HG03432 (cell line): ENCODE measurements around the gene FTO.
A peak's percentile ranks its signal among the peaks of the same experiment; 100 is the strongest.

ENCODE experiments used
- ATAC-seq: cut with Tn5 transposase; IDR thresholded peaks from one replicate; pipeline ENCODE4 v1.9.1; 2021; ENCODE audit warnings: mild to moderate bottlenecking, moderate library complexity; ENCODE audit not compliant: unreplicated experiment

The FTO gene

DNA sequence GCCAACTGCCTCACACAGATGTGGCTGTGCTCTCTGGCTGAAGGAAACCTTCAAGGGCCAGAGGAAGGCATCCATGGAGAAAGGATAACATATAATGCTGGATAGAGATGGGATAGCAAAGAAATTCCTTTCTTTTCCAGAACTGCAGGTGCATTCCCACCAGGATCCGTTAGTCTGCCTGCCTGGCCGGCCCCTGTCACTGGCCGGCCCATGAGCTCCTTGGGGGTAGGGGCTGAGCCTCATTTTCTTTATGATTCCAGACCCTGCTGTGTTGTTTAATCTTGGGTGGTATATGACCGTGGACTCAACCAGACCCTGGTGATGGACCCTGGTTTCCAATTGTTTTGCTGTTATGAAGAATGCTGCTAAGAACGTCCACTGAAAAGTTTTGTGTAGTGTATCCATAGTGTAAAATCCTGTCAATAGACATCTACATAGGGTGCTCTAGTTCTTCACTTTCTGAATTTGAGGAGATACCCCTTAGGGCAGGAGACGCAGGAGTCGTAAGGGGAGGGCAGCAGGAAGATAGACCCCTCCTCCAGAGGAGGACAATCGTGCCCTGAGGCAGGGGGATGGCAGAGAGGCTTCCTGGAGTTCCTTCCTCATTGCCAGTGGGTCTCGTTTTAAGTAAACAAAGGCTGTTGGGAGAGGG, 489.2 kb downstream of the FTO start:
- ATAC-seq = no peak

DNA sequence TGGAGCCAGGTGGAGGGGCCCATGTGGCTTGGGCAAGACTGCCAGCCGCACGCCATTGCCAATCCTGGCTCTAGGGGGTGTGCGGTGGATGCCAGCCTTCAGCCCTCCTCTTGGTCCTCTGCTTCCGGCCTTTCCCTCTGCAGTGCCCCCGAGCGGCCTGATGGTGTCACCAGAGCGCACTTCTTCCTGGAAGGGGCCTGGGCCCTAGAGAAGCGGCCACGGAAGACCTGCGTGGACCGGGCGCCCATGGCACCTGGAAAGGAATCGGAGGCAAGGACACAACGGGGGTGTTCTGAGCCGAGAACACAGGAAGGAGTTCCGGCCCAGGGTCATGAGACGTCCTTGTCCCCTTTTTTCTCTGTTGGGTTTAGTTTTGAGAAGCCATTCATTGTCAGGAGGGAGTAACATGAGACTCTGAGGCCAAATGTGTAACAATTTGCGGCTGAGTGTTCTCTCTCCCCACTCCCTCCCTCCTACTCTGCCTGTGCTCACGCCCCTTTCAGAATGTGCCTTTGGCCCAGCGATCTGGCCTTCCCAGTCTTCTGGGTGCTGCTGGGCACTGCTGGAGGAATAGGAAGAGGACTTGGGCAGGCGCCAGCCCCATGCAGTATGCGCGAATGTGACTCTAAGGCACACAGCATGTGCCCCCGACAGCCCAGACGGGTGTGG, 489.8 kb downstream of the FTO start:
- ATAC-seq = peak; percentile 98

- ATAC-seq = no peak
Measured at GRCh38 chr16:54194334-54194743, 490.4 kb downstream of the FTO start.

GRCh38 chr16:54197758-54198157, 493.8 kb downstream of the FTO start:
- no peak for ATAC-seq

DNA sequence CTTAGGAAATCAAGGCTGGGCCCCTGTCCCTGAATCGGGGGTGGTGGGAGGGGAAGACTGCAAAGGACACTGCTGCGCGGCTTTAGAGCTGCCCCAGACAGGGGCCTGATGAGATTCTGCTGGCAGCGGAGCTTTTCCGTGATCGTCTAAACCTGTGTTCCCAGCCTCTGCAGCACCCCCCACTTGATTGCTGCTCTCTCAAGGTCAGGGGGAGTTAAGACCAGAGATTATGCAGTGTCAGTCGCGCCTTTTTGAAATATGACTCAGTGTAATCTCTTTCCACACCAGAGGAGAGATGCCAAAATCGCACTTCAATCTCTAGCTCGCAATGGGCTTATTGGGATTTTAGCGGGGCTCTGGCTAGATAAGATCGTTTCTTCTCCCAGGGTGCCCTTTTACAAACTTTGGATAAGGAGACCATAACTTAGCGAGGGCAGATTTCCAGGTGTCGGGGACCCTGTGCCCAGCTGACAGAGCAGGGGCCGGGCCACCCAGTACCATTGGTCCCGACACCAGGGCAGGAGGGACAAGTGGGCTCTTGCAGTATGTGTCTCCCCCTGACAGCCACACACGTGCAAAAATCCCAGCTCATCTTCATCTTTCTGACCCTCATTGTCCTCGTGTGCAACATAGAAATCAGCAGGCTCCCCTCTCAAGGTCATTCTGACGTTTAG, 495.7 kb downstream of the FTO start:
- ATAC-seq = no peak

- ATAC-seq = no peak
Measured at GRCh38 chr16:54200161-54200534, 496.2 kb downstream of the FTO start.

DNA sequence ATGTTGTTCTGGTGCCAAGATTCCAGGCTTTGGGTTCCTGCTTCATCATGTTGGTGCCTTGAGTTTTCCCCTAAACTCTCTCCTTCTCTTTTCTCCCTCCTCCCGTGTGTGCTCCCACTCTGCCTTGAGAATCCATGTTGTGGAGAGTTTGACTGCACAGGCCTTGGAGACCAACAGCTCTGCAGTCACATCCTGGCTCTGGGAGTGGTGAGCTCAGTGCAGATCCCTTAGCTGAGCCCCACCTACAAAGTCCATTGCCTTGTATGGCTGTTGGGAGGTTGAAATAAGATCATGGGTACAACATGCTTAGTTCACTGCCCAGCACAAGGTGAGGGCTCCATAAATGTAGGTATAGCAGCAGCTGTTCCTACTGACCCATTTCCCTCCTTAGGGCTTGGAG, 496.8 kb downstream of the FTO start:
- ATAC-seq = no peak

- no peak for ATAC-seq
Measured at GRCh38 chr16:54201200-54201599, 497.2 kb downstream of the FTO start.
